ENCODE data around the gene SERPINB5. TPM values are rescaled to one million over a fixed set of nuclear protein-coding genes. Genes with fewer than 3 reads are reported as not detected.

The SERPINB5 gene
- total RNA-seq, 1 experiment from 2014 or later, result not detected

DNA sequence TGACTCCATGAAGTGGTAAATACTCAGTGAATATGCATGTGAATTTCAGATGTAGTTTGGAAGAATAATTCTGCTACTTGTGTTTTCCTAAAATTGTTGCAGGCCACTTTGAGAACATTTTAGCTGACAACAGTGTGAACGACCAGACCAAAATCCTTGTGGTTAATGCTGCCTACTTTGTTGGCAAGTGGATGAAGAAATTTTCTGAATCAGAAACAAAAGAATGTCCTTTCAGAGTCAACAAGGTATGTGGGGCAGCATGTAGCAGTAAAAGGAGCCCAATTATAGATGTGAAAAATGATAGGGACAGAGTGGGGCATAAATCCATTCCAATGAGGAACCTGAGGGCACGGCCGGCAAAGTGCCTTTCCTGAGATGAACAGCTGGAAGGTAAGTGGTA lies 16.1 kb downstream of the SERPINB5 start:
- intact Hi-C loops (cut with micrococcal nuclease; ENCODE audit: unreplicated experiment), result no loop called here

DNA sequence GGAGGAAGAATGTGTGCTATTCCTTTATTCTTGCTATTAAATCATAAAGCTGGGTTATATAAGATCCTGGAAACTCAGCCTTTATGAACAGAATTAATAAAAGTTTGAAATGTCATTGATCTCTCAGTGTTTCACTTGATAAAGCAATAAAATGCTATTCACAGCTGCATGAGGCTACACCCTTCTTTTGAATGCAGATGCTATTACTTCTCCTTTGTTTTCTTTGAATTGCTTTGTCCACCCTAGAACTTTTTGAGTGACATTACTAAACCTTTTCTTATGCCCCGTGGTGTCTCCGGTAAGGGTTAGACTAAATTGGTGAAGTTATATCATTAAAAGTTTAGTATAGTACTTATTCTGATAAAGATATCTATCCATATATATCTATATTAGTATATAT lies 18.9 kb downstream of the SERPINB5 start:
- ATAC-seq, result no peak
- H3K36me3 ChIP-seq (ENCODE audit: control insufficient read depth, insufficient read depth, low read length), result no peaks in the 10 kb centered on the region
- no peak overlapping the region for H3K4me3 ChIP-seq (ENCODE audit: low read depth in 2 of 2, low read length in 2 of 2)
- ChIA-PET POLR2A (no interaction called here), CTCF (no interaction called here)
- no peaks in the 10 kb centered on the region for H3K4me1 ChIP-seq (ENCODE audit: control insufficient read depth, insufficient read depth, low read length)
- no peaks in the 10 kb centered on the region for H3K27me3 ChIP-seq (ENCODE audit: control insufficient read depth, insufficient read depth, low read length)
- in situ Hi-C loops (cut with HindIII; ENCODE audit: low pct_unique_long_range_greater_than_20kb, low sequenced_read_pairs) (no loop called here), intact Hi-C loops (cut with micrococcal nuclease; ENCODE audit: unreplicated experiment) (no loop called here)
- BruUV-seq (replicated peaks), result no TSS peak
- no peak for DNase-seq (ENCODE audit: low read depth, low spot score)
- TF ChIP-seq SIN3A (IDR thresholded peaks at IDR 0.05; ENCODE audit: borderline replicate concordance, insufficient read depth, low read depth, low read length) (no peak), REST (IDR thresholded peaks at IDR 0.05; ENCODE audit: insufficient read depth in 1 of 2, low read depth in 2 of 2, low read length in 1 of 2) (no peak), CTCF (IDR thresholded peaks at IDR 0.05) (no peak), POLR2AphosphoS5 (IDR thresholded peaks at IDR 0.05; ENCODE audit: low read depth, low read length) (no peak), TCF7L2 (IDR thresholded peaks at IDR 0.05; ENCODE audit: low read depth, low read length) (no peak)
- no peak overlapping the region for H3K27ac ChIP-seq (ENCODE audit: low read length)
- no peaks in the 10 kb centered on the region for H3K9me3 ChIP-seq (ENCODE audit: control insufficient read depth, insufficient read depth, low read depth, low read length)

More for the DNA sequence above, 16.1 kb downstream of the SERPINB5 start:
- H3K9me3 ChIP-seq (ENCODE audit: control insufficient read depth, insufficient read depth, low read depth, low read length), result no peaks in the 10 kb centered on the region
- H3K27ac ChIP-seq (ENCODE audit: low read length), result no peak overlapping the region
- H3K27me3 ChIP-seq (ENCODE audit: control insufficient read depth, insufficient read depth, low read length), result no peaks in the 10 kb centered on the region
- in situ Hi-C loops (cut with HindIII; ENCODE audit: low pct_unique_long_range_greater_than_20kb, low sequenced_read_pairs), result no loop called here
- no peak for ATAC-seq
- no peak for DNase-seq (ENCODE audit: low read depth, low spot score)
- no peak for TF ChIP-seq POLR2AphosphoS5 (IDR thresholded peaks at IDR 0.05; ENCODE audit: low read depth, low read length)
- no peak for TF ChIP-seq SIN3A (IDR thresholded peaks at IDR 0.05; ENCODE audit: borderline replicate concordance, insufficient read depth, low read depth, low read length)
- TF ChIP-seq REST (IDR thresholded peaks at IDR 0.05; ENCODE audit: insufficient read depth in 1 of 2, low read depth in 2 of 2, low read length in 1 of 2), result no peak
- POLR2A ChIA-PET, result no interaction called here
- BruUV-seq (replicated peaks), result no TSS peak
- H3K4me3 ChIP-seq (ENCODE audit: low read depth in 2 of 2, low read length in 2 of 2), result no peak overlapping the region
- H3K4me1 ChIP-seq (ENCODE audit: control insufficient read depth, insufficient read depth, low read length), result no peaks in the 10 kb centered on the region
- CTCF ChIA-PET, result no interaction called here
- no peaks in the 10 kb centered on the region for H3K36me3 ChIP-seq (ENCODE audit: control insufficient read depth, insufficient read depth, low read length)
